Heart left ventricle (tissue), 16 donors: ENCODE measurements around the gene NOTCH3. TPM values are rescaled to one million over a fixed set of nuclear protein-coding genes. Genes with fewer than 3 reads are reported as not detected.

Experiments
- ATAC-seq, 4 donors: fragments of 200-7000 bp; cut with Tn5 transposase; one replicate each; pipeline ENCODE4 v1.9.1; 2020 to 2022; ENCODE audit warnings: moderate library complexity in 4 of 4, mild to moderate bottlenecking in 3 of 4, moderate number of reproducible peaks in 1 of 4
- DNase-seq, 5 donors: peaks; one replicate each; pipeline ENCODE4 v3.0.0-alpha.2; 2020
- H3K27ac ChIP-seq, 12 donors: fragments of 200-600 bp; sonication (generic) in 4 of 12; one replicate each; pipeline versions ENCODE4 v1.5.0 to v1.8.0; 2016 to 2022; ENCODE audit warnings: mild to moderate bottlenecking in 2 of 12
- H3K27me3 ChIP-seq, 9 donors: fragments of 200-600 bp; sonication (generic) in 2 of 9; one replicate each; pipeline versions ENCODE4 v1.5.1 to v1.8.0; 2016 to 2022; ENCODE audit warnings: mild to moderate bottlenecking in 3 of 9
- H3K36me3 ChIP-seq, 9 donors: fragments of 200-600 bp; sonication (generic) in 2 of 9; one replicate each; pipeline versions ENCODE4 v1.5.0 to v1.8.0; 2018 to 2022; ENCODE audit warnings: mild to moderate bottlenecking in 2 of 9
- H3K4me1 ChIP-seq, 12 donors: fragments of 200-600 bp; sonication (generic) in 4 of 12; one replicate each; pipeline versions ENCODE4 v1.5.0 to v1.8.0; 2016 to 2022; ENCODE audit warnings: mild to moderate bottlenecking in 3 of 12
- H3K4me3 ChIP-seq, 12 donors: fragments of 200-600 bp; sonication (generic) in 4 of 12; one replicate each; pipeline versions ENCODE4 v1.5.0 to v1.8.0; 2017 to 2022; ENCODE audit warnings: mild to moderate bottlenecking in 9 of 12, moderate library complexity in 4 of 12
- H3K9me3 ChIP-seq, 12 donors: fragments of 200-600 bp; sonication (generic) in 4 of 12; one replicate each; pipeline versions ENCODE4 v1.5.0 to v1.8.0; 2016 to 2022; ENCODE audit warnings: mild to moderate bottlenecking in 1 of 12
- POLR2A ChIP-seq, 2 donors: fragments of 450-650 bp; IDR thresholded peaks; one replicate each; pipeline ENCODE4 v1.6.1; 2017; ENCODE audit warnings: antibody characterized with exemption in 2 of 2, mild to moderate bottlenecking in 2 of 2, moderate library complexity in 2 of 2
- WGBS, 4 donors: extraction: QIAGEN DNeasy Blood & Tissue Kit in 2 of 4; methylation state at CpG; one replicate each; pipeline versions ENCODE4 v1.1.5 to v1.1.7; 2013 to 2018; 5-methylcytosine and 5-hydroxymethylcytosine counted together
- intact Hi-C, 10 donors: fragments of 100-400 bp; cut with DNase I; formaldehyde crosslinking; loops; one replicate each; pipeline versions ENCODE4 v1.11.1 to v1.14.2; 2022
- long read RNA-seq, 3 donors: library from polyadenylated mRNA; unstranded; transcript quantifications; one replicate each; pipeline ENCODE4 v2.0.0, GENCODE V29; 2020 to 2021
- polyA plus RNA-seq, 2 donors: library from polyadenylated mRNA; stranded (reverse); fragments of 200-250 nt; gene quantifications; one replicate each; pipeline ENCODE4 v1.2.3, GENCODE V29; 2013
- total RNA-seq, 9 donors: library from RNA; depleted of rRNA in 2 of 9; stranded (reverse); fragments of >200 nt in 2 of 9; fragmentation: NEBNext Ultra II Directional in 3 of 9; extraction: Animal tissue kit (Norgen Biotek cat#: 25700) in 3 of 9; gene quantifications; one replicate each; pipeline versions ENCODE4 v1.1.0 to v1.2.4, GENCODE V29; 2016 to 2023
- TF ChIP-seq, protein P1 (sequence below), 12 donors: fragments of 200-600 bp; sonication (generic) in 4 of 12; IDR thresholded peaks; one replicate each; pipeline versions ENCODE4 v1.5.0 to v1.8.0; 2018 to 2022; ENCODE audit warnings: antibody characterized with exemption in 12 of 12, mild to moderate bottlenecking in 5 of 12
- donor health status: ischemic (EF 13 %, LVEDD 7.1; RV severe dilation, severe dysfunction).
- donor health status: healthy with polysubstance abuse.
- donor health status: DM: no; HTN: yes; CAD: no.
- donor health status: DM: no; HTN: no; CAD: no.
- donor health status: ischemic (EF 25% LVEDD 6.9; RV normal size, moderate dysfunction).
- donor health status: ischemic (EF 25% LVEDD 5.7; RV mildly dilated, moderate dysfunction).
- donor health status: healthy.
- donor health status: DM: yes; HTN: yes; CAD: no.
- donor health status: ischemic (EF 35%, LVEDD 5.7; RV mildly dilated, moderate dysfunction).
- donor health status: nonischemic (EF 11% LVEDD 7.7; RV severe dilation, severe dysfunction).
- donor health status: DM: yes; HTN: yes; CAD: no.
- donor health status: PGD.
- donor health status: ischemic (EF 29% LVEDD 5.4; RV normal size, mild dysfunction).
- donor health status: nonischemic (EF 23%, LVEDD 6.1; RV moderate dilation, normal function).

Gene NOTCH3
- total RNA-seq (10 to 100 TPM; 20.9 to 77.2 (median 35.2) TPM), polyA plus RNA-seq (10 to 100 TPM; 16.7 to 21.9 TPM)
- long read RNA-seq, donor 1, partial matches to known transcripts = 5 of 13 reads
- long read RNA-seq, donor 1, other reads (novel, unspliced or antisense) = 8 of 13 reads
- long read RNA-seq, donor 2, partial matches to known transcripts = 1 of 3 reads
- long read RNA-seq, donor 2, other reads (novel, unspliced or antisense) = 2 of 3 reads
- long read RNA-seq, donor 3, partial matches to known transcripts = 1 of 4 reads
- long read RNA-seq, donor 3, other reads (novel, unspliced or antisense) = 3 of 4 reads

DNA sequence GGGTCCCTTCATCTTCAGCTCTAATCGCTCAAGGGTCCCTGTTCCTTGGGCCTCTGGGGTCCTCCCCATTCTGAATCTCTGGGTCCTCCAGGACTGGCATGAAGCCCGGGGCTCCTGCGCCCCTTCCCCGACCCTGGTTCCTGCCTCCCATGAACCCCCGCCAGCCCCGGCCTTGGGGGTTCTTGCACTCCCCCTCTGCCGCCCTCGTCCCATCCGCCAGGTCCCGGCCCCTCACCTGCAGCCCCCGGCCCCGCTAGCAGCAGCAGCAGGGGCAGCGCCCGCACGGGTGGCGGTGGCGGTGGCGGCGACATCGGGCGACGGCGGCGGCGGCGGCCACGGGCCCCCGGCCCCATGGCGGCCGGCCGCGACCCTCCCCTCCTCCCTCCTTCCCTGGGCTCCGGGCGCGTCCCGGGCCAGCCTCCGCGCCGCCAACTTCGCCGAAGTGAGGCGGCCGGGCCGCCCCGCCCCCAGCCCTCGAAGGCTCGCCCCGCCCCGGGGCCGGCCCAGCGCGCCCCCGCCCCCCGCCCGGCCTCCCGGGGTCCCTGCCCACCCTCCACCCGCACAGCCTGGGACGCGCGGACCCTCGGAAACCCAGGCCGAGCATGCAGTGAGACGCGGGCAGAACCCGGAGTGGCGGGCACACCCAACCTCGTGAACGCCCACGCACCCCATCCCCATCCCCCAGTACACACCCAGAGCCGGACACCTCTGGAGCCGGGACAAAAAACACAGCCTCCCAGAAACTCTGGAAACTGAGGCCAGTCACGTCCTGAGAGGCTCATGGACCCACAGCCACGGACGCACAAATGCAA is at the start of gene NOTCH3:
NOTCH3 (minus strand) TSS at position 443 of the 812 bp plus-strand sequence; CDS start at position 353, 90 bp downstream.
- WGBS, 4 donors = 0 to 3% (median 2%) methylated on average over 15 to 74 of the region's 74 CpGs
- TF ChIP-seq, protein P1, sequence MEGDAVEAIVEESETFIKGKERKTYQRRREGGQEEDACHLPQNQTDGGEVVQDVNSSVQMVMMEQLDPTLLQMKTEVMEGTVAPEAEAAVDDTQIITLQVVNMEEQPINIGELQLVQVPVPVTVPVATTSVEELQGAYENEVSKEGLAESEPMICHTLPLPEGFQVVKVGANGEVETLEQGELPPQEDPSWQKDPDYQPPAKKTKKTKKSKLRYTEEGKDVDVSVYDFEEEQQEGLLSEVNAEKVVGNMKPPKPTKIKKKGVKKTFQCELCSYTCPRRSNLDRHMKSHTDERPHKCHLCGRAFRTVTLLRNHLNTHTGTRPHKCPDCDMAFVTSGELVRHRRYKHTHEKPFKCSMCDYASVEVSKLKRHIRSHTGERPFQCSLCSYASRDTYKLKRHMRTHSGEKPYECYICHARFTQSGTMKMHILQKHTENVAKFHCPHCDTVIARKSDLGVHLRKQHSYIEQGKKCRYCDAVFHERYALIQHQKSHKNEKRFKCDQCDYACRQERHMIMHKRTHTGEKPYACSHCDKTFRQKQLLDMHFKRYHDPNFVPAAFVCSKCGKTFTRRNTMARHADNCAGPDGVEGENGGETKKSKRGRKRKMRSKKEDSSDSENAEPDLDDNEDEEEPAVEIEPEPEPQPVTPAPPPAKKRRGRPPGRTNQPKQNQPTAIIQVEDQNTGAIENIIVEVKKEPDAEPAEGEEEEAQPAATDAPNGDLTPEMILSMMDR (IDR thresholded peaks at IDR 0.05) = no peak
- no peak for TF ChIP-seq POLR2A (IDR thresholded peaks at IDR 0.05)
- DNase-seq = peak in 1 of 5 donors; percentile 48
- H3K36me3 ChIP-seq = peaks cover 0 to 5% (median 0%) of the 10 kb centered on the region in 9 donors
- H3K4me3 ChIP-seq = peak within 1 kb of the TSS; percentile 43 to 71 (median 58)
- H3K9me3 ChIP-seq = peaks cover 0 to under 1% (median 0%) of the 10 kb centered on the region in 12 donors
- peaks cover 0 to 29% (median 10%) of the 10 kb centered on the region in 12 donors for H3K4me1 ChIP-seq
- H3K27ac ChIP-seq = peak within 1 kb of the TSS; percentile 35 to 91 (median 69)
- intact Hi-C loops = loop anchor here in 1 of 10 donors (10.0 kb wide), 1 partner anchor 994 kb away; the partner anchor contains the start of gene AP1M1
- H3K27me3 ChIP-seq = peaks cover 9 to 53% (median 31%) of the 10 kb centered on the region in 9 donors
- peak in 1 of 4 donors; percentile 39 for ATAC-seq

GRCh38 chr19:15250640-15250993 is 49.8 kb upstream of the NOTCH3 start:
- ATAC-seq (no peak), DNase-seq (no peak)
- Histone ChIP-seq H3K36me3 (peaks cover 8 to 84% (median 55%) of the 10 kb centered on the region in 9 donors), H3K4me3 (peak overlapping the region in 3 of 12 donors; percentile 8 to 33 (median 12)), H3K9me3 (no peaks in the 10 kb centered on the region), H3K4me1 (peaks cover 20 to 85% (median 77%) of the 10 kb centered on the region in 12 donors), H3K27ac (peak overlapping the region; percentile 78 to 99 (median 90)), H3K27me3 (no peaks in the 10 kb centered on the region)
- no peak for TF ChIP-seq POLR2A (IDR thresholded peaks at IDR 0.05)
- TF ChIP-seq, protein P1 (IDR thresholded peaks at IDR 0.05) = no peak
- intact Hi-C loops = loop anchor here (2.0 to 10.0 kb wide), 8 partner anchors 38 to 304 kb away; partner anchors contain the start of gene SYDE1 (in 3 of the 10)
- 0 to 29% (median 14%) methylated on average over 1 of the region's 1 CpG for WGBS, 4 donors

DNA sequence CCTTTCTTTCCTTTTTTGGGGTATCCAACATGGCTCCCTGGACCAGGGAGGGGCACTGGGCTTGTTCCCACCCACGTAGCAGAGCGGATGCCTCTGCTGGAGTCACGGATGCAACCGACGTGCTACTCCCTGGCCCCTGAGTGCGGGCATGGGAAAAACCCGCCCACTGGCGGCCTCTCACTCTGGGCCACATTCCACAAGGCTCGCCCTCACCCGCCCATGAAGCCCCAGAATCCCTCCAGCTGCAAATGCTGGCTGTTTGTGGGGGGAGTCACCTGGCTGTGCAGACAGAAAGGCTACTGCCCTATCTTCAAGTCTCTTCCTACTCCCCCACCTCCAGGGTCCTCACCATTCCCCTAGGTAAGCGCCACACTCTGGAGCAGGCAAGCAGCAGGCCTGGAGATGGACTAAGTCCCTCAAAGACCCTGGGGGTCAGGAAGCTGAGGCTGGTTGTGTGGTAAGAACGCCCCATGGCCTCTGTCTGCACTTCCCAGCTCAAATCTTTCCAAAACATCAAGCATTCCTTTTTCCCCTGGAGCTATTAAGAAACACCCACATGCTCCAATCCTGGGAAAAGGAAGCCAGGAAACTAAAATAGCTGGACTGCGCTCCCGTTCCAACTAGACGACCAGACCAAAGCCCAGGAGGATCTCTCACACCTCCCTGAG is 49.3 kb upstream of the NOTCH3 start:
- peaks cover 20 to 90% (median 79%) of the 10 kb centered on the region in 12 donors for H3K4me1 ChIP-seq
- peak; percentile 81 to 86 (median 84) for DNase-seq
- TF ChIP-seq POLR2A (IDR thresholded peaks at IDR 0.05) = no peak
- TF ChIP-seq, protein P1 (IDR thresholded peaks at IDR 0.05) = peak in 2 of 12 donors; percentile 5 to 22
- peak overlapping the region; percentile 78 to 99 (median 90) for H3K27ac ChIP-seq
- no peaks in the 10 kb centered on the region for H3K9me3 ChIP-seq
- 19 to 27% (median 25%) methylated on average over 12 to 15 of the region's 15 CpGs for WGBS, 4 donors
- H3K4me3 ChIP-seq = peak overlapping the region in 5 of 12 donors; percentile 2 to 33 (median 18)
- intact Hi-C loops = loop anchor here (2.0 to 10.0 kb wide), 8 partner anchors 38 to 305 kb away; partner anchors contain the start of gene SYDE1 (in 3 of the 10)
- H3K36me3 ChIP-seq = peaks cover 8 to 84% (median 55%) of the 10 kb centered on the region in 9 donors
- H3K27me3 ChIP-seq = no peaks in the 10 kb centered on the region
- peak; percentile 11 to 52 (median 30) for ATAC-seq
